SKM-1 treated with dmso at 0.1 percent for 144 hours (cell line): ENCODE results near the gene SCAPER.
"Not testable (repeated sequence)": the region's sequence is repeated elsewhere in the genome, so short reads cannot be mapped to it uniquely, and the experiment has no call there.

Experiments
- DNase-seq: peaks from one replicate; lab custom pipeline; 2025; ENCODE audit not compliant: unreplicated experiment; lab: John Stamatoyannopoulos, UW

SCAPER gene

GRCh38 chr15:76861815-76862397, 43.2 kb downstream of the SCAPER start:
- no peak for DNase-seq

- DNase-seq: no peak
Observed at GRCh38 chr15:76860201-76860600, 44.9 kb downstream of the SCAPER start.

GRCh38 chr15:76850367-76850766, 54.8 kb downstream of the SCAPER start:
- not testable (repeated sequence) for DNase-seq

GRCh38 chr15:76846782-76847181, 58.4 kb downstream of the SCAPER start:
- no peak for DNase-seq

GRCh38 chr15:76844096-76844495, 61.0 kb downstream of the SCAPER start:
- DNase-seq: no peak

- DNase-seq: no peak
Observed at GRCh38 chr15:76843269-76843668, 61.9 kb downstream of the SCAPER start.

- DNase-seq: peak; percentile 34
Observed at GRCh38 chr15:76840830-76841460, 64.2 kb downstream of the SCAPER start.

- no peak for DNase-seq
Observed at GRCh38 chr15:76839173-76839572, 66.0 kb downstream of the SCAPER start.

GRCh38 chr15:76837474-76837873, 67.7 kb downstream of the SCAPER start:
- DNase-seq: no peak

- DNase-seq: no peak
Observed at GRCh38 chr15:76829939-76830338, 75.2 kb downstream of the SCAPER start.

- DNase-seq: no peak
Observed at GRCh38 chr15:76823890-76824289, 81.2 kb downstream of the SCAPER start.

GRCh38 chr15:76823303-76823702, 81.8 kb downstream of the SCAPER start:
- no peak for DNase-seq

- not testable (repeated sequence) for DNase-seq
Observed at GRCh38 chr15:76818926-76819325, 86.2 kb downstream of the SCAPER start.

GRCh38 chr15:76815421-76815820, 89.7 kb downstream of the SCAPER start:
- DNase-seq: no peak

- DNase-seq: no peak
Observed at GRCh38 chr15:76812381-76812780, 92.8 kb downstream of the SCAPER start.

- no peak for DNase-seq
Observed at GRCh38 chr15:76809412-76810103, 95.6 kb downstream of the SCAPER start.

- no peak for DNase-seq
Observed at GRCh38 chr15:76803049-76803571, 102.0 kb downstream of the SCAPER start.

- no peak for DNase-seq
Observed at GRCh38 chr15:76802411-76802810, 102.7 kb downstream of the SCAPER start.

GRCh38 chr15:76799760-76800159, 105.4 kb downstream of the SCAPER start:
- DNase-seq: no peak

GRCh38 chr15:76795217-76795616, 109.9 kb downstream of the SCAPER start:
- no peak for DNase-seq

GRCh38 chr15:76793162-76793561, 112.0 kb downstream of the SCAPER start:
- DNase-seq: no peak

- no peak for DNase-seq
Observed at GRCh38 chr15:76791511-76791910, 113.6 kb downstream of the SCAPER start.
